Measurements from ENCODE around the gene SOX21.

The SOX21 gene

GRCh38 chr13:94708031-94708859, 4.1 kb downstream of the SOX21 start:
- no peak for DNase-seq

GRCh38 chr13:94707400-94708021, 4.8 kb downstream of the SOX21 start:
- DNase-seq = no peak

DNA sequence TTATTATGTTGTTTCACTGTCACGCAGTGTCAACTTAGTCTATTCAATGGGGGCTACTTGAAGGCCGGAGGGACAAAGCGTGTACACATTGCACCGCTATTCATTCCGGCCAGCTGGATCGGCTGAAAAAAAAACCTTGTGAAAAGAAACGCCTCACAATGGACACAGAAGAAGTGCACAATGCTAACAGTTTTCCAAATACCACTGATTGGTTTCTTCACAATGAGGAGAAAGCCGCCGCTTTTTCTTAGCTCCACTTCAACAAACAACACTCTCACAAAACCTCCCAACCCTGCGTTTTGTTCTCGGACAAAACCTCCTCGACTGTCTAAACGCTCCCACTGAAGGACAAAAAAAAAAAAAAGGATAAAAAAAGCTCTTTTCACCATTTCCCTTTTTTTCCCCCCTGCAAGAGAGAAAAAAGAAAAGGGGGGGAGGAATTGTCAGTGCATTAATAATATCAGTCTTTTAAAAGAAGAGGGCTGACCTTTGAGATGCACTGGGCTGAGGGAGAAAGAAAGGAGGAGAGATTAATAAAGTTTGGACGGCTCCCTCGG, 5.4 kb downstream of the SOX21 start:
- DNase-seq = no peak

- no peak for DNase-seq
Measured at GRCh38 chr13:94706101-94706842, 6.1 kb downstream of the SOX21 start.

- DNase-seq = no peak
Measured at GRCh38 chr13:94705081-94706030, 7.0 kb downstream of the SOX21 start.

GRCh38 chr13:94704377-94705080, 7.8 kb downstream of the SOX21 start:
- no peak for DNase-seq

DNA sequence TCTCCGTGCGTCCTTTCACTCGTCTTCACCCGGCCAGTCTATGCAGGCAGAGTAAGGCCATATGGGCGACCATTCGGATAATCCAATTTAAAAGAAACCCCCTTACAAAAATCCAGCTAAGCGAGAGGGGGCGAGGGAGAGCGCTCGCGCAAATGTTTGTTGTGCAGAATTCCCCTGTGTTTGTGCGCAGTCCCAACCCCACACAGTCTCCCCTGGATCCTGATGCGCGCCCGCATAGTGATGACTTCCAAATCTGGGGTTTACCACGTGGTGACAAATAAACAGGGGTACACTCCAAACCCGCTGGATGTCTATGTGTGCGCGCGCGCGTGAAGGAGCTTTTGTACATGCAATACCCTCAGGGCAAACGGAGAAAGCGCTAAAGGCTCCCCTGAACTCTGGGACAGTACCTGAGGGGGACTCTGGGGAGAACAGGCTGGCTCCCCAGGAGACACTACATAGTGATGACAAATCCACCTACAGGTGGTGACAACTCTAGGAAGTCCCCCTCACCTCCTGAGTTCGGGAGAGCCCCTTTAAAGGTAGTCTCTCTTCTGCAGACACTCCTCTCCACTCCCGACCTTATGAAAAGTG, 8.5 kb downstream of the SOX21 start:
- DNase-seq = no peak

GRCh38 chr13:94703271-94703670, 9.1 kb downstream of the SOX21 start:
- DNase-seq = no peak

- no peak for DNase-seq
Measured at GRCh38 chr13:94702181-94703041, 9.9 kb downstream of the SOX21 start.

GRCh38 chr13:94701313-94702180, 10.8 kb downstream of the SOX21 start:
- no peak for DNase-seq

GRCh38 chr13:94700536-94700935, 11.8 kb downstream of the SOX21 start:
- DNase-seq = no peak

DNA sequence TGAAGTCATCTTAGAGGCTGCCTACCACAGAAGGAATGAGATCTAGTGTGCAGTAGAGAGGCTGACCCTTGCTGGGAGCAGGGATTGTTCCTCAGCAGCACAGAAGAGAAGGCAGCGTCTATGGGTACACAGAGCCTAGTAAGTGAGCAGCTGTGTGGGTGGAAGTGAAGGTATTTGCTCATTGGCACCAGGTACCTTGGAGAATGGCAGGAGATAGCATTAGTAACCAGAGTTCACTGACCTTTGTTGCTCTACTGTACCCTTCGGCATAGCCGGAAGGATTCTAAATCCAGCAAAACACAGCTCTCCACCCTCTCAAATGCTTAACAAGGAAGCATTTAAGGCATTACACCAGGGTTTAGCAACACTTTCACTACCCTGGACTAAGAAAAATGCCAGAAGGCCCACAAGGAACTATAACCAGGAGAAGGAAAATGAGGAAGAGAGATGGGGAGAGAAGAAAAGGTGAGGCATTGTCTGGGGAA, 12.3 kb downstream of the SOX21 start:
- DNase-seq = no peak

DNA sequence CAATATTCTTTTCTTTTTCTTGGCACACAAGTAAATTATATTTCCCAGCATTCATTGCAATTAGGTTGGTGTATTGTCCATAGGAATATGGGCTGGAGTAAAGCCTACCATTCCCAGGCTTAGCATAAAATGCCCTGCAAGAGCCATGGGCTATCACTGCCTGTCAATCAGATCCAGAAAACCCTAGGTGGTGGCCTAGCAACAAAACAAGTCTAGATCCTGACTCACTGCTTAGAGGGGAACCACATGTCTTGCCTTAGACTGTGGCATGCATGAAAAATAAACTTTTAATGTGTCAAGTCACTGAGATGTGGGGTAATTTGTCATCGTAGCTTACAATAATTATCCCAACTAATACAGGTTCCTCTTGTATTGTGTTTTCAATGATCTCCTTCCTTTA, 16.2 kb downstream of the SOX21 start:
- DNase-seq = no peak

GRCh38 chr13:94692030-94692429, 20.3 kb downstream of the SOX21 start:
- DNase-seq = no peak

DNA sequence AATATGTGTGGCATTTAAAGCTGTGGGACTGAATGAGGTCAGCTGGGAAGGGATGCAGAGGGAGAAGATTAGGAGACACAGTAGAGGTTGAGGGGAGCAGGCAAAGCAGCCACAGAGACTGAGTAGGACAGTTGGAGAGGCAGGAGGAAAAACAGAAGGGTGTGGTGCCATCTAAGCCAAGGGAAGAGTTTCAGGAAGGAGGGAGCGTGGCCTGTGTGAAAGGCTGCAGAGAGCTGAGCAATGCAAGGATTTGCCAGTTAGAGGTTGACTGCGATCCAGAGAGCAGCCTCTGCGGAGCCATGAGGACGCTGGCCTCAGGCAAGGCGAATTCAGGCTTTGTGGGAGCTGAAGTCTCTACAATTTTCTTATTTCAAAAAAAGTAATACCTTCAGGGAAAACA, 28.9 kb downstream of the SOX21 start:
- no peak for DNase-seq

DNA sequence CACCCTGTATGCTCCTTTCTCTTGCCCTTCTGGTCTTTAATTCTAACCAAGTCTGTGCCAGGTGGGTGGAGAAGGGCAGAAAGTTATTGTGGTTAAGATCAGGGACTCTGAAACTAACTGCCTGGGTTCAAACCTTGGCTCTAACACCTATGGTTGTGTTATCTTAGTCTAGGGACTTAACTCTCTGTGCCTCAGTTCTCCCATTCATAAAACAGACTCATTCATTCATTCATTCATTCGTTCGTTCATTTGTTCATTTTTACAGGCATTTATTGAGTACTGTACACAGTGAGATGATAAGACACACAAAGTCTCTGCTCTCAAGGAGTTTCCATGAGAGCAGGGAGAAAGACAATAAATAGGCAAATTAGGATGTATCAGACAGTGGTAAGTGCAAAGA, 30.1 kb downstream of the SOX21 start:
- DNase-seq = no peak

- no peak for DNase-seq
Measured at GRCh38 chr13:94679614-94680013, 32.7 kb downstream of the SOX21 start.

GRCh38 chr13:94678845-94679244, 33.5 kb downstream of the SOX21 start:
- no peak for DNase-seq

DNA sequence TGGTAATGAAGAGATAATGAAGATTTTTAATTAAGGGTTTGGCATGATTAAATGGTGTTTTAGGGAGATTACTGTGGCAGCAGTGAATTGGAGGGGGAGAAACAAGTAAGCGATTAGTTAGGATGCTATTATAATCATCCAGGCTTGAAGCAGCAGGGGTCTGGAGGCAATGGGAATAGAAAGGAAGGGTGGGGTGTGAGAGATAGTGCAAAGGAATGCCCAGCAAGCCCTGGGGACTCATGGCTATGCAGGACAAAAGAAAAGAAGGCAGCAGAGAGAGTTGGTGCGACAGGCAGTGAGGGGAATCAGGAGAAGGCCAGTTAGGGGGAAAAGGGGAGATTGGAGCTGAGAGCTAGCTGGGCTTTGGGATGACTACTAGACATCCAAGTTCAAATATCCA, 34.5 kb downstream of the SOX21 start:
- no peak for DNase-seq
